Islet precursor cell (in vitro differentiated cells): Measurements from ENCODE around the gene CYP2F1.
"Not testable (repeated sequence)": the region's sequence is repeated elsewhere in the genome, so short reads cannot be mapped to it uniquely, and the experiment has no call there.

Experiments
- DNase-seq: peaks from one replicate; pipeline ENCODE4 v3.0.0-alpha.2; 2018

CYP2F1 gene

DNA sequence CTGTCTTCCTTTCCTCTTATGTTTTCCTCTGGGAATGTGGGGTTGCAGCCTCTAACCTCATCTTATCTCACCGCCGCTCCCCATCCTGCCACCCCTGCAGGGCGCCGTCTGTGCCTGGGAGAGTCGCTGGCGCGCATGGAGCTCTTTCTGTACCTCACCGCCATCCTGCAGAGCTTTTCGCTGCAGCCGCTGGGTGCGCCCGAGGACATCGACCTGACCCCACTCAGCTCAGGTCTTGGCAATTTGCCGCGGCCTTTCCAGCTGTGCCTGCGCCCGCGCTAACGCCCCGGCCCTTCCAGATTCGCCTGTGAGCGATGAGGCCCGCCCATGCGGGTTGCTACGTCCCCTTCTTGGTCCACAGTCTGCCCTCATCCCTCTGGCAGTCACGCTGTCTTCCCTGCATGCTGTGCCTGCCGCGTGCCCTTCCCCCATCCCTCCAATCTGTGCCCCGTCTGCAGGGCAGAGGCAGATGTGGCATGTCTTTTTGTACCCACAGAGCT lies 13.6 kb downstream of the CYP2F1 start:
- peak; percentile 84 for DNase-seq

DNA sequence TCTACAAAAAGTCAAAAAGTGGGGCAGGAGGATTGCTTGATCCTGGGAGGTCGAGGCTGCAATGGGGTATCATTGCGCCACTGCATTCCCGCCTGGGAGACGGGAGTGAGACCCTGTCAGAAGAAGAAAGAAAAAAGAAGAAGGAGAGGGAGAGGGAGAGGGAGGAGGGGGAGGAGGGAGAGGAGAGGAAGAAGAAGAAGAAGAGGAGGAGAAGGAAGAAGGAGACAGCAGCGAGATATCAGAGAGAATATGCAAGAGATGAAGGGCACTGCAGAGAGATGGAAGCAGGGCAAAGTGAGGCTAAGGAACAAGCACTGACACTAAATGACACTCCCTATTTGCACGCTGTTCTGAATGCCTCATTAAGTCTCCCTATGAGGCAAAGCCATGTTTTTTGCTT lies 14.5 kb downstream of the CYP2F1 start:
- no peak for DNase-seq

DNA sequence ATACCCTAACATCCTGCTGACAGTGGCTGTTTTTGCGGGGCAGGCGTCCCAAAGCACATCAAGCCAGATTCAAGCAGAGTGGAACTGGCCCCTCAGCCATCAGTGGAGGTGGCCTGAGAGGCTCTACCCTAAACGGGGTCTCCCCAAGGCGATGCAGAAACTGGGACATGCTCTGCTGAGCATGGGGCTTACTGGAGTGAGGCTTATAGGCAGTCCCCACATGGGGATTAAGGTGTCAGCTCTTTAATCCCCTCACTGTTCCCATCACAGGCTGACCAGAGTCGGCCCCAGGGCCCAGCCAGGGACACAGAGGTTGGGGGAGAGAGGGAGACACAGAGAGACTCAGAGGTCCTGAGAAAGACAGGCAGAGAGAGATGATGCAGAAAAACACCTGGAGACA lies 17.0 kb downstream of the CYP2F1 start:
- no peak for DNase-seq

DNA sequence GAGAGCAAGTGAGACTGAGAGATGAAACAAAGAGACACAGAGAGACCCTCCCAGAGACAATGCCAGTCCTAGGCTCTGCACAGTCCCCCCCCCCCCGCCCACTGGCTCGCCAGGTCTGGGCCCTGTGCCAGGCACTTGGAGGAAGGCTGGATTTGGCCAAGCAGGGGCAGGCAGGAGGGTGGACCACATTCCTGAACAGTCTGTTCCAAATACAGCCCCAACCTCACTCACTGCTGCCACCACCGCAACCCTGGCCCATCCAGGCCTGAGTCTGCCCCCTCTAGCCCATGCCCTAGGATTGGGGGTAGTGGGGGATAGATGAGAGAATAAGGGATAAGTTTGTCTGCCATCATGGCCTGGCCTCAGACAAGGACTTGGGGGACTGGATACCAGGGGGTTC lies 19.0 kb downstream of the CYP2F1 start:
- no peak for DNase-seq

DNA sequence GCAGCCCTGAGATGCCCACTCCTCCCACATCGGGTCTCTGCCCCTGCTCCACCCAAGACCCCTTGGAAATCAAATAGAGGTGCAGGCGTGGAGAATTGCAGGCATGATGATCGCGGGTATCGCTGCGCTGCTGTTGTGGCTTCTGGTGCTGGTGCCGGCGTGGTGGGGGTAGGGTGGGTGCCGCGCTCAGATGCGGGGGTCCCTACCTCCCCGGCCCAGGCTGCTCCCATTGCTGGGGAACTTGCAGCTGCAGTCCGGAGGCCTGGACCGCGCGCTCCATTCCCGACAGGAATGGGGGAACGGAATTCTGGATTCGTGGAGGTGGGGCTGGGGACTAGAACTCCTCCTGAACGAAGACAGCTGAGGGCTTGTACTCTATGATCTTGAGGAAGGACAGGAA lies 20.4 kb downstream of the CYP2F1 start:
- no peak for DNase-seq

DNA sequence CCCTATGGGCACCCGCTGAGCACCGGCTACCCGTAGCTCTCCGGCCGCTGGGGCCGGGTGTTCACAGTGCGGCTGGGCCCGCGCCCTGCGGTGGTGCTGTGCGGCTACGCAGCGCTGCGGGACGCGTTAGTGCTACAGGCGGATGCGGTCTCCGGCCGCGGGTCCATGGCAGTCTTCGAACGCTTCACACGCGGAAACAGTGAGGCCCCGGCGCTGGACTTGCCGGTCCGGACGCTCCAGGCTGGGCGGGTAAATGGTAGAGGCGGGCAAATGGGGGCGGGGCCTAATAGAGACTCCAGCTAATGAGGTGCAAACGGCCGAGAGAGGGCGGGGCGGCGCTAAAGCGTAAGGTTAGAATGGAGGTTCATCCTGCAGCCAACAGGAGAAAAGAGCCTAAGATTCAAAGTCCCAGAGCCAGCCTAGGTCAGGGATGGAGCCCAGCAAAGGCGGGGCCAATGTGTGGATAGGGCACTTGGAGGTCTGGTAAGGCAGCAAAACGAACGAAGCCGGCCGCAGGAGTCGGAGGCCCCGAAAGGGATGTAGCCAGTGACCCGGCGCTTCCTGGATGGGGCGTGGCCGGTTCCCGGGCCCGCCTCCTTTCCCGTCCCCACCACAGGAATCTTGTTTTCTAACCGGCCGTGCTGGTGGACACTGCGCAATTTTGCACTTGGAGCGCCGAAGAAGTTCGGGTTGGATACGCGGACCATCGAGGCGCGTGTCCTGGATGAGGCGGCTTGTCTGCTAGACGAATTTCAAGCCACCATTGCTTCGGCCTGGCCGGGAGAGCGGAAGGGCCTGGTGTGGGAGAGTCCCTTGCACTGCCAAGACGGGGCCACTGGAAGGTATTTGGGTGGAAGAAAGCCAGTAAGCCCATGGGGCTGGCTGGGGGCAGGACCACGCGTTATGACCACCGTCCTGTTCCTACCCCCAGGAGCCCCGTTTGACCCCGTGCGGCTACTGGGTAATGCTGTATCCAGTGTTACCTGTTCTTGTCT lies 21.5 kb downstream of the CYP2F1 start:
- DNase-seq: peak; percentile 93

DNA sequence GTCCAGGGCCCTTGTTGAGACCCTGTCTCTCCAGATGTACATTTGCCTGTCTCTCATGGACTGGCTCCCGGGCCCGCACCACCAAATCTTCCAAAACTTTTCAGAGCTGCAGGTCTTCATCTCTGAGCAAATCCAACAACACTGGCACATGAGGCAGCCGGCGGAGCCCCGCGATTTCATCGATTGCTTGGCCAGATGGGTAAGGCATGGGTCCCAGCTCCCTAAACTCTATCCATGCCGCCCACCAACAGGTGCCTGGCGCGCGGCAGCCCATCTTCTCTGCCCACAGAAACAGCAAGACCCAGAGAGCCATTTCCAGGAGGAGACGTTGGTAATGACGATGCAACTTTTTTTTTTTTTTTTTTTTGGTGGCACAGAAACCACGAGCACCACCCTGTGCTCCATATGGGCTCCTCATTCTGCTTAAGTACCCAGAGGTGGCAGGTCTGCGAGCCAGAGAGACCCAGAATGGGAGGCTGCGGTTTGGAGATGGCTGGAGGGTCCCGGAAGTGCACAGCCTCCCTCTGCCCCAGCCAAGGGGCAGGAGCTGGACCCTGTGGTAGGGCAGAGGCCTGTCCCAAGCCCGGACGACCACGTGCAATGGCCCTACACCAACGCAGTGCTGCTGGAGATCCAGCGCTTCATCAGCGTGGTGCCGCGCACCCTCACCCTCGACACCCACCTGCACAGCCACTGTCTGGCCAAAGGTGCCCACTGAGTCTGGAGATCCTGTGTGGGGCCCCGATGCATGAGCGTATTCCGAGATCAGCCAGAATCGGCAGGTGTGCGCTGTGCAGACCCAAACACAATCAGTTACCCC lies 22.6 kb downstream of the CYP2F1 start:
- DNase-seq: no peak

DNA sequence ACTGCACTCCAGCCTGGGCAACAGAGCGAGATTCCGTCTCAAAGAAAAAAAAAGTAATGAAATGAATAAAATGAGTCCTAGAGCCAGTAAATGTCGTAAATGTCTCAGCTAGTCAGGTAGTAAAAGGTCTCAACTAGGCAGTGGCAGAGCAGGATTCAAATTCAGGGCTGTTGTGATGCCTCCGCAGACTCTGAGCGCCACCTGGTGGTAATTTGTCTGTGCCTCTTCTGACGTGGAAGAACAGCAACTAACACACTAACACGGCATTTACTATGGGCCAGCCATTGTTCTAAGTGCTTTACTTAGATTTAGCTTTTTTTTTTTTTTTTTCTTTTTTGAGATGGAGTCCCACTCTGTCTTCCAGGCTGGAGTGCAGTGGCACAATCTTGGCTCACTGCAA lies 30.2 kb downstream of the CYP2F1 start:
- peak; percentile 87 for DNase-seq

DNA sequence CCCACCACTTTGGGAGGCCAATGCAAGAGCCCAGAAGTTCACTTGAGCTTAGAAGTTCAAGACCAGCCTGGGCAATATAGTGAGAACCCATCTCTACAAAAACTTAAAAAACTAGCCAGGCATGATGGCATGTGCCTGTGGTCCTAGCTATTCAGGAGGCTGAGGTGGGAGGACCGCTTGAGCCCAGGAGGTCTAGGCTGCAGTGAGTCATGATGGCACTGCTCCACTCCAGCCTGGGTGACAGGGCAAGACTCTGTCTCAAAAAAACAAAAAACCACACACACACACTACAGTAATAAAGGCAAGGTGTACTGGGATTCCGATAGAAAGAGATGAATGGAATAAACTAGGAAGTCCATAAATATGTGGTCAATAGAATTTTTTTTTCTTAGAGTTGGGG lies 35.6 kb downstream of the CYP2F1 start:
- no peak for DNase-seq

DNA sequence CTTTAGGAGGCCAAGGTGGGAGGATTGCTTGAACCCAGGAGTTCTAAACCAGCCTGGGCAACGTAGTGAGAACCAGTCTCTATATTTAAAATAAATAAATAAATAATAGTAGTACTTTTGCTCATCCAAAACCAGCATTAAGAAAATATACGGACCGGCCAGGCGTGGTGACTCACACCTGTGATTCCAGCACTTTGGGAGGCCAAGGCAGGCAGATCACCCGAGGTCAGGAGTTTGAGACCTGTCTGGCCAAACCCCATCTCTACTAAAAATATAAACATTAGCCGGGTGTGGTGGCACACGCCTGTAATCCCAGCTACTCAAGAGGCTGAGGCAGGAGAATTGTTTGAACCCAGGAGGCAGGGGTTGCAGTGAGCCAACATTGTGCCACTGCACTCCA lies 36.8 kb downstream of the CYP2F1 start:
- DNase-seq: not testable (repeated sequence)

DNA sequence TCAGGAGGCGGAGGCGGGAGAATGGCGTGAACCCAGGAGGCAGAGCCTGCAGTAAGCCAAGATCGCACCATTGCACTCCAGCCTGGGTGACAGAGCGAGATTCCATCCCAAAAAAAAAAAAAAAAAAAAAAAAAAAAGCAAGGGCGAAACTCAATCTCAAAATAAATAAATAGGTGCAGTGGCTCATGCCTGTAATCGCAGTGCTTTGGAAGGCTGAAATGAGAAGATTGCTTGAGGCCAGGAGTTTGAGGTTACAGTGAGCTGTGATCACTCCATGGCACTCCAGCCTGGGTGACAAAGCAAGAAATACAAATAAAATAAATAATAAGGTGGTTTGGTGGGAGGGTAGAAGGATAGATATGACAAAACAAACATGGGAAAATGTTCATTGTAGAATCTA lies 39.8 kb downstream of the CYP2F1 start:
- DNase-seq: no peak

DNA sequence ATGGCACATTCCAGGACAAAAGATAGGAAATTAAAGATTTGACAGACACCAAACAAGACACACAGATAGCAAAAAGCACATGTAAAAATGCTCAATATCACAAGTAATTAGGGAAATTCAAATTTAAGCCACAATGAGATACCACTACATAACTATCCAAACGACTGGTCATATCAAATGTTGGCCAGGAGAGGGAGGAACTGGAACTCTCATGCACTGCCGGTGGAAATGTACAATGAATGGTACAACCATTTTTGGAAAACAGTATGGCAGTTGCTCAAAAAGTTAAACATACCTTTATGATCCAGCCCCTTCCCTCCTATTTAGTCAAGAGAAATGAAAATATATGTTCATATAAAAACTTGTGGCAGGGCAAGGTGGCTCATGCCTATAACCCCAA lies 42.0 kb downstream of the CYP2F1 start:
- no peak for DNase-seq

DNA sequence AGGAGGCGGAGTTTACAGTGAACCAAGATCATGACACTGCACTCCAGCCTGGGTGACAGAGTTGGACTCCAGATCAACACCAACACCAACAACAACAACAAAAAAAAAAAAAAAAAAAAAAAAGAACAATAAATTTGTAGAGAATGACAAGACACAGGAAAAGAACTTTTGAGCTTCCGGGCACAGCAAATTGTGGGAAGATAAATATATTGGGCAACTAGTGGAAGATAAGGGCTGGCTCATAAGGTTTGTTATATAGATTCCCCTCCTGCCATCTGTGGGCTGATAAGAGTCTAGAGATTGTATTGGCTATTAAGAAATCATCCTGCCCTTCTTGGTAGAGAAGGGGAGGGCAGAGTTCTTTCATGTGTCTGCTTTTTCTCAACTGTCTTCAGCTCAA lies 45.6 kb downstream of the CYP2F1 start:
- no peak for DNase-seq

DNA sequence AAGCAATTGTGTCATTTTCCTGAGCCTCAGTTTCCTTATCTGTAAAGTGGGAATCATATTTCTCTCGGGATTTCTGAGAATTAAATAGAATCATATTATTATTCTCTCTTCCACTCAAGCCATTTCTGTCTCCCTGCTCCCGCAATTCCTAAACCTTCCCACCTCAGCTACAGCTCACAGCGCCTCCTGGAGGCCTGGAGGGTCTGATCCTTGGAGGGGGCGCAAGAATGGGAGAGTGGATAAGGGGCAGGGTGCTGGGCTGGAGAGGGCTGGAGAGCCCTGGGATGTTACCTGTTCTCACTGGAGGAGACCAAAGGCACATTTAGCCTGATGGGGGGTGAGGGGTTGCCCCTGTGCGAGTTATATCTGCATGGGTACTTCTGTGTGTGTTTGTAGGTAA lies 47.7 kb downstream of the CYP2F1 start:
- DNase-seq: no peak

DNA sequence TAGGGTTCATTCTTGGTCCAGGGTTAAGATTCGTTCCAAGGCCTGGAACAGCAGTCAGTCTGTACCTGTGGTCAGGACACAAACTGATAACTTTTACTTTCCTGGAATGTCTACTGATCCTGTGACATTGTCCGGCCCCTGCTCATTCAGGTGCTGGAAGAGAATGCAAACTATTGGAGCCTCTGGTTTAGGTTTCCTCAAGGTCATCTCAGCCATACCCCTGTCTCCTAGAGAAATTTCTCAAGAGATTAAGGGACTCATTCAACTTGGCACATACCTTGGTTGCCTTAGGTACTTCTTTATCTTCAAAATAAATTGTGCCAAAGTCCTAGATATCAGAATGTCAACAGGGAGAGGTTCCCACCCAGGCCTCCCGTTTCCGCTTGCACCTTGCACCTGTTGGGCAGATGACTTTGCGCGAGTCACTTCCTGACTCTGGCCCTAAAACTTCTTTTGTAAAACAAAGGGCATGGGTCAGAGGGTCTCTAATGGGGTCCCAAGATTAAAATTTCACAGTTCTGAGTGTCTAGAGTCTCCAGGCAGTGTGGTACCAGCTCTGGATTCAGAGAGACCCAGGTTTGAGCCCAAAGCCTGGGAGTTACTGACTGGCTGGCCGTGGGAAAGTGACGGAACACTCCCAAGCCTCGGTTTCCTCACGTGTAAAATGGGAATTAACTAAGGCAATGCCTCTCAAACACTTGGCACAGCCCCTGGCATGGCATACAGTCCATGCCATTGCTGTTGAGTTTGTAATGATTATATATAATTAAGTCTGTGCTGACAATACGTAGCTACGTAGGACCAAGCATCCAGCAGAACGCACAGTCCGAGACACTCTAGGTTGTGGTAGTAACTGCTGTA lies 52.9 kb downstream of the CYP2F1 start:
- DNase-seq: no peak

DNA sequence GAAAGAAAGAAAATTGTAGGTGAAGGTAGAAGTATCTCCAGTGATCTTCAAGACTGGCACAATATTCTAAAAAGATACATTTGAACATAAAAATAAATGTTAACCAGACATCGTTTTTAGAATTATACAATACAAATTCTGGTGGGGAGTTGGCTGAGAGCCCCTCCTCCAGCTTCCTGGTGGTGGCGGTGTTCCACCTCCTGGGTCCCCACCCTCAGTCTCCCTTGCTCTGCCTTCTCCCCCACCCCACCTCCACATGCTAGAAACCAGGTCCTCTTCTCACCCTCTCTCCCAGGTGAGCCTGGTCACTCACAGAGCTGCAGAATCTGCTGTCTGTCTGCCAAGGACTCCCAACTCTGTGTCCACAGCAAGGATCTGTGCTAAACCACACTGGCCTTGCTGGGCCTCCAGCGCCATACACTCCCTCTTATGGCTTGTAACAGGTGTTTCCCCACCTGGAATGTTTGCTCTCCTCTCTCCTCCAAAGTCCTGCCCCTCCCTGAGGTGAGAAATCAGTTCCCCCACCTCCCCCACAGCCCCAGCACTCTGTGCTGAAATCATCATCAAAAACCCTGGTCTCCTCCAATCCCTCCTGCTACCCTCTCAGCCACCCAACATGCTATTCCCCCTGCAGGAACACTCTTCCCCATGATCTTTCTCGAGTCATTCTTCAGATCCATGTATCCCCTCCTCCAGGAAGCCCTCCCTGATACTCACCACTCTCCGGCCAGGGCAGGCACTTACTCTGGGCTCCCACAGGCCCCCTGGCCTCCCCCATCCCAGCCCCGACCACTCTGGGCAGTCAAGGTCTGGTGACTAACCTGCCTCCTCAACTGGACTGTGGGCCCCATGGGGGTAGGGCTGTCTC lies 58.3 kb downstream of the CYP2F1 start:
- DNase-seq: no peak

DNA sequence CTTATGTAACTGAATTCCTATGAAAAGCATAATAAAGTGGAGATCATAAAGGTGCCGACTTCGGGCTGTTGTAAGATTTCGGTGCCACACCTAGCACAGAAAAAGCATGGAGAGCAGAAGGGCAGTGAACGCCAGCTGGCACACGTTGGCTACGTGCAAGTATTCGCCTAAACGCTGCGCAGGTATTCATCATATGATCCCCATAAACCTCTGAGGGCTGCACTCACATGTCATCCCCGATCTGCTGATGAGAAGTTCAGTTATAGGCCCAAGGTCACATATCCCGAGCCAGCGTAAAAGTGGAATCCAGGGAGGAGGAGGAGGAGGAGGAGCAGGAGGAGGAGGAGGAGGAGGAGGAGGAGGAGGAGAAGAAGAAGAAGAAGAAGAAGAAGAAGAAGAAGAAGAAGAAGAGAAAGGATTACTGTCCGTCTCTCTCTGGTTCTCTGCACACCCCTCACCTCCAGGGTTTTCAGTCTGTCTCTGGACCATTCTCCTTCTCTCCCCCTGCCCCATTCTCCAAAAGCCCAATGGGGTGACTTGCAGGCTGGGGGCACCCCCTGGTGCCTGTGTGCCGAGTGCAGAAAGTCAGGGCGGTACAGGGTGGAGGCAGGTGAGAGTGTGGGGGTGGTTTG lies 60.2 kb downstream of the CYP2F1 start:
- DNase-seq: no peak

DNA sequence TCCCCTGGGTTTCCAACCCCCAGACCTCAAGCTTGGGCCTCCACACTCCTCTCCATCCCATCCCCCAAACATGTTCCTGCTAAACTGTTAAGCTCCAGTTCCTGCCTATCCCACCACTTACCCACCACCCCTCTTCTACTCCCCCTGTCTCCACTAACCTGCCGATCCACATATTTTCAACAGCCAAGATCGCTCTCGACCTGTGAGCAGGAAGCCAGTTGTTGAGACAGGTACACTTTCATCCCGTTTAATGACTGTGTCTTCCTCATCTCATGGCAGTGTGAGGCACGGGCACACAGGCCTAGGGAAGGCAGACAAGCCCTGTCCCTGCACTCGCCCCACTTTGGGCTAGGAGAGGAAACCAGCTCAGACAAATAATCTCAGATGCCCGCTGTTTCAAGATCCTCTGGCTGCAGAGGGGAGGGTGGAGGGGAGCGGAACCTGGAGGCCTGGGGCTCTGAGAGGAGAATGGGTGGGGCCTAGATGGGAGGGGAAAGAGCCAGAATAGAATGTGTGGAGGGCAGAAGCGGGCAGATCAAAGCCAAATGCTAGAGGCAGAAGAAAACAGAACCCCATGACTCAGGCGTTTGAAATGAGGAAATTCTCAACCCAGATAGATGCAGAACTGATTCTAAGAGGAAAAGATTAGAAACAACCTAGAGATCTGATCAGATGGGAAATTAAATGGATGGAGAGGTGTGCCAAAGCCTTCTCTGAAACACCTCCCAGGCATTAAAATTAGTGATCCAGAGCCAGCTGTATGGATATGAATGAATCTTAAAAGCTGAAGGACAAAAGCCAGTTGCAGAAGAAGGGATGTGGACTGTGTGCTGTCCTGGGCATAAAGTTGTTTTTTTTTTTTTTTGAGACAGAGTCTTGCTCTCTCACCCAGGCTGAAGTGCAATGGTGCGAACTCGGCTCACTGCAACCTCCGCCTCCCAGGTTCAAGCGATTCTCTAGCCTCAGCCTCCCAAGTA lies 61.9 kb downstream of the CYP2F1 start:
- DNase-seq: peak; percentile 99
